ENCODE measurements around the gene PLPPR3. TPM values are rescaled to one million over a fixed set of nuclear protein-coding genes. Genes with fewer than 3 reads are reported as not detected.

Gene PLPPR3
- total RNA-seq, 1 experiment from 2014 or later, result 57.9 TPM

DNA sequence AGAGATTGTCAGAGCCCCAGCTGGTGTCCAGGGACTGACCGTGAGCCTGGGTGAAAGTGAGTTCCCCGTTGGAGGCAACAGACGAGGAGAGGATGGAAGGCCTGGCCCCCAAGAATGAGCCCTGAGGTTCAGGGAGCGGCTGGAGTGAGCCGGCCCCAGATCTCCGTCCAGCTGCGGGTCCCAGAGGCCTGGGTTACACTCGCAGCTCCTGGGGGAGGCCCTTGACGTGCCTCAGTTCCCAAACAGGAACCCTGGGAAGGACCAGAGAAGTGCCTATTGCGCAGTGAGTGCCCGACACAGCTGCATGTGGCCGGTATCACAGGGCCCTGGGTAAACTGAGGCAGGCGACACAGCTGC, 29.2 kb upstream of the PLPPR3 start:
- H3K27me3 ChIP-seq (ENCODE audit: insufficient read depth, low read length), result no peaks in the 10 kb centered on the region
- no peak overlapping the region for H3K27ac ChIP-seq (ENCODE audit: insufficient read length, low read depth, low read length)
- no CpG with 5 or more reads among the region's 13 CpGs for WGBS (ENCODE audit: extremely low coverage, insufficient read length, low lambda C conversion rate)
- no peak overlapping the region for H3K4me3 Mint-ChIP-seq
- H2BK15ac ChIP-seq (ENCODE audit: low read depth, low read length), result no peak overlapping the region
- H2BK120ac ChIP-seq (ENCODE audit: low read depth, low read length, poor library complexity, severe bottlenecking), result no peak overlapping the region
- H4K5ac ChIP-seq (ENCODE audit: insufficient read length, low read depth, low read length), result no peak overlapping the region
- H3K9ac ChIP-seq (ENCODE audit: extremely low read depth, insufficient read length, low read length), result no peak overlapping the region
- TF ChIP-seq, protein P1, sequence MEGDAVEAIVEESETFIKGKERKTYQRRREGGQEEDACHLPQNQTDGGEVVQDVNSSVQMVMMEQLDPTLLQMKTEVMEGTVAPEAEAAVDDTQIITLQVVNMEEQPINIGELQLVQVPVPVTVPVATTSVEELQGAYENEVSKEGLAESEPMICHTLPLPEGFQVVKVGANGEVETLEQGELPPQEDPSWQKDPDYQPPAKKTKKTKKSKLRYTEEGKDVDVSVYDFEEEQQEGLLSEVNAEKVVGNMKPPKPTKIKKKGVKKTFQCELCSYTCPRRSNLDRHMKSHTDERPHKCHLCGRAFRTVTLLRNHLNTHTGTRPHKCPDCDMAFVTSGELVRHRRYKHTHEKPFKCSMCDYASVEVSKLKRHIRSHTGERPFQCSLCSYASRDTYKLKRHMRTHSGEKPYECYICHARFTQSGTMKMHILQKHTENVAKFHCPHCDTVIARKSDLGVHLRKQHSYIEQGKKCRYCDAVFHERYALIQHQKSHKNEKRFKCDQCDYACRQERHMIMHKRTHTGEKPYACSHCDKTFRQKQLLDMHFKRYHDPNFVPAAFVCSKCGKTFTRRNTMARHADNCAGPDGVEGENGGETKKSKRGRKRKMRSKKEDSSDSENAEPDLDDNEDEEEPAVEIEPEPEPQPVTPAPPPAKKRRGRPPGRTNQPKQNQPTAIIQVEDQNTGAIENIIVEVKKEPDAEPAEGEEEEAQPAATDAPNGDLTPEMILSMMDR (conservative IDR thresholded peaks at IDR 0.05), result no peak
- H3K14ac ChIP-seq (ENCODE audit: insufficient read depth, low read length), result no peak overlapping the region
- no peaks in the 10 kb centered on the region for H3K9me3 ChIP-seq (ENCODE audit: control insufficient read depth, low read depth, low read length)
- no peak overlapping the region for H2BK5ac ChIP-seq (ENCODE audit: insufficient read length, low read length)
- no peak overlapping the region for H3K27ac Mint-ChIP-seq
- no peak overlapping the region for H2AFZ ChIP-seq (ENCODE audit: low read length)
- H3K23ac ChIP-seq (ENCODE audit: insufficient read length, low read depth, low read length), result no peak overlapping the region
- no peak for DNase-seq
- H4K91ac ChIP-seq (ENCODE audit: insufficient read length, low read depth, low read length), result no peak overlapping the region
- no peaks in the 10 kb centered on the region for H3K79me2 ChIP-seq (ENCODE audit: insufficient read depth, low read length)
- no peak overlapping the region for H3K18ac ChIP-seq (ENCODE audit: insufficient read length, low read depth, low read length)
- H4K8ac ChIP-seq (replicated peaks; ENCODE audit: insufficient read length, low read depth, low read length), result no peak overlapping the region
- no peak overlapping the region for H3T11ph ChIP-seq (ENCODE audit: low read length)
- H3K56ac ChIP-seq (ENCODE audit: insufficient read length, low read depth, low read length), result no peak overlapping the region
- no peak overlapping the region for H2AK5ac ChIP-seq (ENCODE audit: insufficient read length, low read length)
- H2BK20ac ChIP-seq (ENCODE audit: low read depth, low read length, poor library complexity, severe bottlenecking), result no peak overlapping the region
- peaks cover 22% of the 10 kb centered on the region for H3K27me3 Mint-ChIP-seq (ENCODE audit: low read depth)
- no peaks in the 10 kb centered on the region for H3K4me1 ChIP-seq (ENCODE audit: insufficient read depth, low read length)
- peaks cover 0 to 4% of the 10 kb centered on the region in 2 experiments; a peak in 2 of 4 replicates for H3K4me1 Mint-ChIP-seq
- H4K20me1 ChIP-seq (ENCODE audit: control insufficient read depth, insufficient read depth, insufficient read length), result no peaks in the 10 kb centered on the region
- H3K79me1 ChIP-seq (ENCODE audit: insufficient read depth, low read depth, low read length, poor library complexity, severe bottlenecking), result no peaks in the 10 kb centered on the region
- H3K23me2 ChIP-seq (ENCODE audit: insufficient read length, low read depth, low read length, poor library complexity, severe bottlenecking), result no peaks in the 10 kb centered on the region
- no peak overlapping the region for H3K4me2 ChIP-seq (ENCODE audit: insufficient read depth, insufficient read length, low read length)
- H3K4ac ChIP-seq (ENCODE audit: low read depth, low read length), result no peak overlapping the region
- H2BK12ac ChIP-seq (ENCODE audit: insufficient read length, low read depth, low read length), result no peak overlapping the region
- H3K36me3 Mint-ChIP-seq (ENCODE audit: insufficient read depth in 1 of 3, low read depth in 3 of 3), result no peaks in the 10 kb centered on the region
- no peaks in the 10 kb centered on the region; a peak in 1 of 5 replicates for H3K9me3 Mint-ChIP-seq

Measured in H9 (cell line).